Measurements from ENCODE around the gene FLNB. TPM values are rescaled to one million over a fixed set of nuclear protein-coding genes. Genes with fewer than 3 reads are reported as not detected.

FLNB gene
- total and polyA plus RNA-seq, 10 of the 15 experiments (the other 5 are each of a cell fraction or from before 2014, with no cell fraction given): 13.6 to 51.8 (median 26.4) TPM

DNA sequence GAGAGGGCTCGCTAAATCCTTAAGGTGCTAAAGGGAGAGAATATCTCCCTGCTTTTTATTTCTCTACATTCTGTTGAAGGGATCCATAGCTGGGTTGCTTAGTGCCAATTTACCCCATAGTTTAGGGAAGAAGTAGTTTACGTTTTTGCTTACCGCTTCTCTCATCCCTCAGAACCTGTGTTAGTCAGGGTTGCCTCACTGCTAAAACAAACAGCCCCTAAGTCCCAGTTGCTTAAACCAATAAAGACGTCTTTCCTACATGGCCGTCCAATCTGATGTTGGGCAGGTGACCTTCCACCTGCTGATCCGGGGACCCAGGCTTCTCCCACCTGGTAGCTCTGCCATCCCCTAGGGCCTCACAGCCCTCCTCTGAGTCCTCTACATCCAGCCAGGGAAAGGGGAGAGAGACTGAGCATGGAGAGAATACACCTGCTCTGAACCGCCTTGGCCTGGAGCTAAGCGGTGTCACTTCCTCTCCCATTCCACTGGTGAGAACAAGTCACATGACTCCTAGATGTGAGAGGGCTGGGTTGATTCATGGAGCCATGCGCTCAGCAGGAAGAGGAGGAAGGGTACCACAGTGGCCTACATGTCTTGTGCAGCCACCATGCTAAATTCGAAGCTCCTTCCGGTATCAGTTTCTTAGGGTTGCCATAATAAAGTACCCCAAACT is 176.2 kb downstream of the FLNB start:
- Histone ChIP-seq H3K36me3 (ENCODE audit: control insufficient read depth in 2 of 2, insufficient read depth in 2 of 2, low read length in 1 of 2) (no peaks in the 10 kb centered on the region), H3K27ac (ENCODE audit: control insufficient read depth, insufficient read depth) (no peak overlapping the region), H3K9me3 (replicated peaks; ENCODE audit: control insufficient read depth, insufficient read depth, low read length) (no peaks in the 10 kb centered on the region), H4K20me1 (ENCODE audit: control insufficient read depth, insufficient read depth) (no peaks in the 10 kb centered on the region), H3K27me3 (replicated peaks in 1 of 2; ENCODE audit: control insufficient read depth in 2 of 2, insufficient read depth in 2 of 2, low read length in 1 of 2) (no peaks in the 10 kb centered on the region), H3K79me2 (ENCODE audit: control insufficient read depth, insufficient read depth, low read length) (no peaks in the 10 kb centered on the region), H3K9ac (ENCODE audit: control insufficient read depth, insufficient read depth, low read length) (no peak overlapping the region), H3K4me2 (ENCODE audit: control insufficient read depth, insufficient read depth) (no peak overlapping the region), H3K4me1 (ENCODE audit: control insufficient read depth, insufficient read depth, low read length) (peaks cover 3% of the 10 kb centered on the region; the same call in 1 of the 2 replicates), H3K4me3 (no peak overlapping the region), H2AFZ (ENCODE audit: control insufficient read depth, low read depth, low read length) (no peak overlapping the region)
- intact Hi-C loops (cut with micrococcal nuclease; ENCODE audit: unreplicated experiment): no loop called here
- in situ Hi-C loops (cut with MboI): loop anchor here (5.0 to 10.0 kb wide), 3 partner anchors 228 to 440 kb away; no protein-coding TSS in a partner anchor
- no peak for FAIRE-seq
- no peak for DNase-seq (ENCODE audit: low read depth, low spot score)
- WGBS (ENCODE audit: insufficient coverage, insufficient replicate concordance, low lambda C conversion rate, missing lambda C conversion rate): 92% methylated on average over 11 of the region's 11 CpGs
- no peak for ATAC-seq
- ChIA-PET RAD21 (ENCODE audit: unreplicated experiment) (interaction anchor here (1.4 to 4.3 kb wide), 4 partner anchors 19 to 122 kb away, joined by 3 to 30 read pairs (median 12); partner anchors contain the start of genes HTD2 and RPP14), CTCF (interaction anchor here (1.2 to 25.2 kb wide), 5 partner anchors 30 to 231 kb away, joined by 3 to 655 read pairs (median 9); partner anchors contain the start of genes DNASE1L3, HTD2 and RPP14), POLR2A (interaction anchor here (0.7 kb wide), 1 partner anchor 405 kb away, joined by 3 read pairs; no protein-coding TSS in a partner anchor), SMC1A (ENCODE audit: uncharacterized antibody, unreplicated experiment) (interaction anchor here (0.8 to 9.6 kb wide), 6 partner anchors 9 to 234 kb away, joined by 3 to 191 read pairs (median 4); no protein-coding TSS in a partner anchor)
- no TSS peak for BruUV-seq (replicated peaks)
- TF ChIP-seq ZNF384 (IDR thresholded peaks at IDR 0.05; ENCODE audit: borderline replicate concordance, low read depth, low read length) (no peak), NR2C1 (IDR thresholded peaks at IDR 0.05) (no peak), MEF2B (IDR thresholded peaks at IDR 0.05; ENCODE audit: partially characterized antibody, poor library complexity, severe bottlenecking) (no peak), IKZF2 (IDR thresholded peaks at IDR 0.05) (no peak), NFYB (IDR thresholded peaks at IDR 0.05; ENCODE audit: insufficient read depth, low read depth, low read length) (0 out of 2 replicates have a peak, but pooled peaks have one; percentile 30), E2F8 (IDR thresholded peaks at IDR 0.05; ENCODE audit: low read depth, partially characterized antibody) (no peak), ZNF592 (IDR thresholded peaks at IDR 0.05) (no peak)

Measured in GM12878 (cell line).